Middle frontal gyrus (tissue), 1 donor: Measurements from ENCODE around the gene NTM.
A peak's percentile ranks its signal among the peaks of the same experiment; 100 is the strongest.
"Not testable (repeated sequence)": the region's sequence is repeated elsewhere in the genome, so short reads cannot be mapped to it uniquely, and the experiment has no call there.

ENCODE experiments used
- DNase-seq: peaks from one replicate; pipeline ENCODE4 v3.0.0-alpha.2; 2015; ENCODE audit warnings: low spot score; ENCODE audit errors: extremely low spot score

The NTM gene

DNA sequence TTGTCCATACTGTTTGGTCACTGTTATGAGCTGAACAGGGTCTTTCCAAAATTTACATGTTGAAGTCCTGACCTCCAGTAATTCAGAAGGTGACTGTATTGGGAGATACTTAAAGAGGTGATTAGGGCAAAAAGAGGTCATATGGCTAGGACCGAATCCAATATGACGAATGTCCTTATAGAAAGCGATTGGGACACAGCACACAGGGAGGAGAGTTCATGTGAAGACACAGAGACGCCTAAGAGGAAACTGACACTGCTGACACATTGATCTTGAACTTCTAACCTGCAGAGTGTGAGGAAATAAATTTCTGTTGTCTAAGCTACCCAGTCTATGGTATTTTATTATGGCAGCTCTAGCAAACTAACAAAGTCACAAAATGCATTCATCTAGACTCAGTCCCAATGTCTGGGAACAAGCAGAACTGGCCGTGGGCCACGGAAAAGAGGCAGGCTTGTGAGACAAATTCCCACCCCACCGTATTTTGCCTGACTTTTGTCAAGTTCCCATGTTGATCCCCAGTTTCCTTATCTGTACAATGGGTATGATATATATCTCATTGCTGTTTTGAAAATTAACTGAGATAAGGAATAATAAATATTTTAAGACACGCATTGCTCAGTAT lies 295.0 kb downstream of the NTM start:
- no peak for DNase-seq

DNA sequence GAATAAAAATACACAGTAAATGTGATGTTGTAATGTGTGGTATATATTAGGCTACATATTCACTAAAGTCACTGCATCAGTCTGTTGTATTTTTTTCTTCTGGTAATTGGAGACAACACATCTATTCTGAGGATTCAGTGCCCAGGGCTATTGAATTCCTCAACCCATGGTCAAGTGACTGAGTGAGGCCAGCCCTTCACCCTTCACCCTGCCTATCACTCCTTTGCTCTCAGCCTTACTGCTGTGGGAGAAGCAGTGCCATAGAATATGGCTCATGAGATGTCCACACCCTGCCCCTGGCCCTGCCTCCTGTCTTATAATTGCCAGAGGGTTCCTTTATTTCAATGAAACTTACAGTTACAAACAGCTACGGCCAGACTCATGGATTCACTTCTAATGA lies 295.6 kb downstream of the NTM start:
- DNase-seq: no peak

DNA sequence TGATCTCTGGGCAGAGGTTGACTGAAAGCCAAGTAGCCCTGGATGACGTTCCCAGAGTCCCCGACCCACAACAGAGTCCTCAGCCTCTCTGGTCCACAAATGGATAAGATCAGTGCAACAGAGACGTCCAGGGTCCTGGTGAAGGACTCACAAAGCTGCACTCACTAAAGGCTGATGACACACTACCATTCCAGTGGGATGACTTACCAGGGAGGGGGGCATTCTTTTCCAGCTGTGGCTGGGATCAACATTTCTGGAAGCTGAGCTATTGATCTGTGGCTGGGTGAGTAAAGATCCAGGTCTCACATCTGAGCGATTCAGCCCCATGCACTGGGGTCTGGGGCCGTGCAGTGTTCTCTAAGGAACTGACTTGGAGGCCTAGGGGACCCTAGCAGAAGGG lies 296.2 kb downstream of the NTM start:
- no peak for DNase-seq

DNA sequence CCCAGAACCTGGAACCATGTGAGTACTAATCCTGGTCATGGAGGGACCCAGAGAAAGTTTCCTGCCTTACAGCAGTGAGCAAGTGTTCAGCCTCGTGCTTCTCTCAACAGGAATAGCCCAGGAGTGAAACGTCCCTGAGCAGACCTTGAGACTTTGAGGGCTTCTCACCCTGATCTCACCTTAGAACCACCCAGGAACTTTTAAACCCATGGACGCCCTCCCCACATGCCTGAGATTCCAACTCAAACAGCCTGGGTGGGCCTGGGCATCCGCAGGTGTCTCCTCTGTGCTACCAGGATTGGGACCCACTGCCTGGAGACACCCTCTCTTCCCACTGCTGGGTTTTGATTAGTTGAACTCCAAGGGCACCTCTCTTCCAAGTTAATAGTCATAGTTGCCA lies 297.2 kb downstream of the NTM start:
- no peak for DNase-seq

DNA sequence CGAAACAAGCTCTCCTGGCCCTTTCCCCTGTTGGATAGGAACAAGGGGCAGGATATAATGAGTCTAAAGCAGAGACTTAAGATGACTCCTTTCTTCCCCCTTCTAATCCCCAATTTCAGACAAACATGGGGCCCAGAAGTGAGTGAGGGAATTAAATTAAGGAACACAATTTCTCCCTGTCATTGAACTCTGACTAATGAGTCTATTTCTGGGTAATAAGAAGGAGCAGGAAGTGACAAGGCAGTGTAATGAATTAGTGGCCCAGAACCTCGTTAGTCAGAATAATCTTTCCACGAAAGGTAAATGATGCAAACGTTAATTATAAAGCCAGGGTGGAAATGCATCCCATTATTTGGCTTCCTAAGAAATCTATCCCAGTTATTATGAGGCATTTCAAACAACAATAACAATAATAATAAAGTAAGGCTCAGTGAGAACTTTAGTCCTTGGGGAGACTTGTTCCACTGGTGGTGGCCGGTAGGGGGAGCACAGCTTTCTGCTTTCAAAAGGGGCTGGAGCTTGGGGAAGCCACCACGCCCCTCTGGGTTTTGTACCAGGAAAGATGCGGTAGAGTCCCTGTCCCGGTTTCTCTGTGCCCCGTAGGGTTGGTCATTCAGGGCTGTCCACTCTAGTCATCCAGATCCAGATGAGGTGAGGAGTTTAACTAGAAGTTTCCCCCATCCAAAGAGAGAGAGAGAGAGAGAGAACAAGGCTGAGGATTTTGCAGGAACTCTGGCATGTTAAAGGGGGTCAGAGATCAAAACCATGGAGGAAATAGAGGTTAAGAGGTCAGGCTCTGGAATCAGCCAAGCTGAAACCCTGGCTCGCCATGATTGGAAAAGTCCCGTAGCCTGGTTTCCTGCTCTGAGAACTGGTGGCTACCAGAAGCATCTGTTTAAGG lies 298.3 kb downstream of the NTM start:
- DNase-seq: no peak

DNA sequence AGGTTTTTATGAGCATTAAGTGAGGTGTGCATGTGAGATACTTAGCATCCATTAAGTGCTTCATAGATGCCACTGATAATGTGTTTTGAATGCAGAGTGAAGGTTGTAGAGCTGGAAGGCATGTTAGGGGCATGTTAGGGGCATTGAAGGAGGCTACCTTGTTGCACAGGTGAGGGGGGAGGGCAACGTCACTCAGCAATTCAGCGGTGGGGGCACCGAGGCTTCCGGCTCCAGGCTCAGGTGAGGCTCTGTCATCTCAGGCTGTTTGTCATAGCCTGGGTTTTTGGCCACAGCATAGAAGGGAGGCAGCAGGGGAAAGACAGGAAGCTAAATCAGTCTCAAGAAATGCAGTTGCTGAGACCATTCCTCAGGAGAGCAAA lies 299.0 kb downstream of the NTM start:
- no peak for DNase-seq

DNA sequence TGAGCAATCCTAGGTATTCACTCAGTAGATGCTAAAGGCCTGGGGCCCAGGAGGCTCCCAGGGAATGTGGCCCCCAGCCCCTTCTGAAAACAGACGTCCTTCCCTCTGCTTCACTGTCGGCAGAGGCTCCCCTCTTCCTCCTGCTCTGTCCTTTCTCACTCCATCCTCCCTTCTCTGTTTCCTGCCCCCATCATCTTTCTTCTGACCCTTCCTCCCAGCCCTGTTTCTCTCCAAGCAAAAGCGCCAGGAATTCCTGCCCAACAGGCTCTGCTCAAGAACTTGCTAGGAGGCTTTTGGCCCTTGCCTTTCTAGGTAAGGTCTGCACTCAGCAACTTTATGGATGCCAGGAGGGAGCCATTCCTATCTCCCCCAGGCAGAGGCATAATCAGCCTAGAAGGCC lies 300.5 kb downstream of the NTM start:
- DNase-seq: no peak

DNA sequence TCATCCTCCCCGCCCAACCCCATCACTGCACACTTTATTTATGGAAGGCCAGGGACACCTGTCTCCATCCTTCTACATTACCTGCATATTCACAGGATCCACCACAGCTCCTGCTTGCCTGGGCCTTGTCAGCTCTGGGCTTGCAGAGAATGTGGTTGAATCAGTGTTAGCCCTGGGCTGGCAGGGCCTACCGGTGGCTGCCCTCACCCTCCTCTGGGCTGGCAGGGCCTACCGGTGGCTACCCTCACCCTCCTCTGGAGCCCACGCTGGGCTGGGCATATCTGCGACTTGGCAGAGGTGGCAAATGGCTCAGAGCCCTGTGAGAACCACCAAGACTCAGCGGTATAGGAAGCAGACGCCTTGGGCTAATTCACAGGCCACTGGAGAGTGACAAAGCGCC lies 300.9 kb downstream of the NTM start:
- no peak for DNase-seq

DNA sequence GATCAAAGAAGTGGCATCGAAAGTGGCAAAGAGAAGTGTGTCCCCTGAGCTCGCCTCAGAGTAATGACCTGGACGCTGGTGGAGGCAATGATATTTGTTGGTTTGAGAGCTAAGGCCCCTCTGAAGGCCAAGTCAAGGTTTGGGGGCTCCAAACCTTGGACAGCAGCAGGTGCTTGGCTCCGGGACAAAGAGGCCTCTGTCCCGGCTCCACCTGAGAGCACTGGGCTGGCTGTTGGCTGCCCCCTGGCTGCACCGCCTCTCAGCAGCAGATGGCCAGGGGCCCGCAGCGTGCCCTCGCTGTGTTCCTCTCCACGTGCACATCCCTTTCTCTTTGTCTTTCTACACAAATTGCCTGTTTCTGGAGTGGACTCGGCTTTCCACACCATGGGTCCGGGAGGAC lies 301.3 kb downstream of the NTM start:
- no peak for DNase-seq

DNA sequence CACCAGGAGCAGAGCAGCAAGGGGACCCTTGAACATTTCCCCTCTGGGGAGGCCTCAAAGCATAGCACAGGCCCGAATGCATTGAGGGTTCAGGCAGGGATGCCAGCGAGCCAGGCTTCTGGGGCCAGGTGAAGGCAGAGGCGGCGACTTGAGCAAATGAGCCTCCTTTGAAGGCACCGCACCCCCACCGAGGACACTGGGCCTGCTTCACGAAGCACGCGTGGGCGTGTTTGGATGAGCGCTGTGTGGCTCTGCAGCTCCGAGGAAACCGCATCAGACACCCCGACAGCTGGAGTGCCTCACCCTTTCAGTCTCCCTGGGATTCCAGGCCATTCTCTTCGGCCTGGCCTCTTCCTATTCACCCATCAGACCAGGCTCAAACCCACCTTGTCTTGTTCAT lies 301.8 kb downstream of the NTM start:
- no peak for DNase-seq

DNA sequence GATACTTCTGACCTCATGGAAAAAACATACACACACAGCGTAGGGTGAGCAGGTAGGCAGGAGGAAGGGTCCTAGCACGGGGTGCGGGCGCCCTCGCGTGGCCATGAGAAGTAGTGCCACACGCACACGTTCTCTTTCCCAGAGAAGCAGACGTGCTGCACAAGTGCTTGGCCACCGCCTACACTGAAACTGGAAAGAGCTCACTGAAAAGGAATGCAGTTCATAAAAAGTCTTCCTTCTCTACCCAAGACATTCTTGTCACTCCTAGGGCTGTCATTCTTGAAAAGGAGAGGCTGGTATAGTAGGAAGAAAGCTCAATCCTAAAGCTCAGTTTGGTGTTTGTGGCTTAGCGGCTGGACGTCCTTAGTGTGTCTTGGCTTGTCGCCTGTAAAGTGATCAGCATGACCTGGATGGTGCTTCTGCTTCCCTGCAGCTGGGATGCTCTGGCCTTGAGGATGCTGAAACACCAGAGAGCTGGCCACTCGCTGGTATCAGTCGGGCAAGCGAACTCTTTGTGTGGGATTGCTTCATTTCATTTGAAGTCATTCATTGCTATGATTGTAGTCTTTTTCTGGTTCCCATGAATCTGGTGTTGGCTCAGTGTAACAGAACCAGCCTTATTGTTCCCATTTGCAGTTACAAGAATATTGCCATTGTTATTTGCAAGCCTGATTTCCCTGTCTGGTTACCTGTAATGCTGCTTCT lies 303.8 kb downstream of the NTM start:
- peak; percentile 75 for DNase-seq

DNA sequence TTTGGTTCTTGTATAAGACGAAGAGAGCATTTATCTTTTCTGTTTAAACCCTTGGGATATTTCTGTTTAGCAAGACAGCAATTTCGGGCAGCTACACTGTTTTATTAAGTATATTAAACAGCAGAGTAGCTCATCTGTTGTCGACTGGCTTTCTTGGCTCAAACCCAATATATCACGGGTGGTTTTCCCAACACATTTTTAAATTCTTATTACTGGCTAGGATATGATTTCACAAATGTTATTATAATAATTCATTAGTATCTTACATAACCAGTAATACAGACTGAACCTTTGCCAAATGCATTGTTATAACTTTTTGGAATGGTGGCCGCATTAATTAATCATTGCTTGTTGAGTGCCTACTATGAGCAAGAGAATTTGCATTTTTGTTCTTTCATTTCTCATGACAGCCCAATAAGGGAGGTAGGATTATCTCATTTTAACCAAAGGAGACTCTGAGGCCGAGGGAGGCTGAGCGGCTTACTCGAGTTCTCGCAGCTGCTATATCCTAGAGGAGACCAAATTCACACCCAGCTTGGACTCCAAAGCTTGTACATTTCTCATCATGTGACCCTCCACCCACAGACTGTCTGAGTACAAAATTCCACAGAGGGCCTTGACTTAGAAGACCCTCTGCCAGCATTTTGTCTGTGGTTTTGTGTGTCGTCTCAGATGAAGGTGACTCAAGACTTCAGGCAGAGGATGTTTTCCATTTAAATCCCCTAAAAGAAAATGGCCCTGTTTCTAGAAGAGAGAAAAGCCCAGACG lies 304.9 kb downstream of the NTM start:
- DNase-seq: no peak

DNA sequence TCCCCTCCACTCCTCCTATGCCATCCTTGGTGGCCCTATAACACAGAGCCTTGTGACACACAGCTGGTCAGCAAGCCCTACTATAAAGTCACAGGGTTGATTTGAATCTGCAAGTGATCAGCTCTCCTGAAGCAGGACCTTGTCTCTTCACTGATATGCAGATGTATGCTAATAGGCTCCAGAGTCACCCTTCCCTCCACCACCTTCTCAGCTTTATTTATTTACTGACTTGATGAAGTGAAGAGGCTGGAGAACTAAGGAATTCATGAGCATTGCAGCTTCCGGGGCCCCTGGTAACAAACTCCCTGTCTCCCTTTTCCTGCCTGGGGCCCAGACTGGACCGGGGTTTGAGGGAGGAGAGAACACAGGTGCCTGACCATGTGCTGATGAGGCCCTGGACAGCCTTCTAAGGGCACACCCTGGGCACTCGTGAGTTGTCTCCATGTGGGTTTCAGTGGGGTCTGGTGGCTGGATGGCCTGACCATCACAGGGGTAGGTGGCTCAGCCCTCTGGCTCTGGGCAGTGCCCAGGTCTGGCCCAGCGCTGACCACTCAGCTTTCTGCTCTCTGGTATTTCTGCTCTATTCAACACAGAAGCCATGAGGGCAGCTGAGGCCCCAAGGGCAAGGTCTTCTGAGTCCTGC lies 307.5 kb downstream of the NTM start:
- DNase-seq: no peak

DNA sequence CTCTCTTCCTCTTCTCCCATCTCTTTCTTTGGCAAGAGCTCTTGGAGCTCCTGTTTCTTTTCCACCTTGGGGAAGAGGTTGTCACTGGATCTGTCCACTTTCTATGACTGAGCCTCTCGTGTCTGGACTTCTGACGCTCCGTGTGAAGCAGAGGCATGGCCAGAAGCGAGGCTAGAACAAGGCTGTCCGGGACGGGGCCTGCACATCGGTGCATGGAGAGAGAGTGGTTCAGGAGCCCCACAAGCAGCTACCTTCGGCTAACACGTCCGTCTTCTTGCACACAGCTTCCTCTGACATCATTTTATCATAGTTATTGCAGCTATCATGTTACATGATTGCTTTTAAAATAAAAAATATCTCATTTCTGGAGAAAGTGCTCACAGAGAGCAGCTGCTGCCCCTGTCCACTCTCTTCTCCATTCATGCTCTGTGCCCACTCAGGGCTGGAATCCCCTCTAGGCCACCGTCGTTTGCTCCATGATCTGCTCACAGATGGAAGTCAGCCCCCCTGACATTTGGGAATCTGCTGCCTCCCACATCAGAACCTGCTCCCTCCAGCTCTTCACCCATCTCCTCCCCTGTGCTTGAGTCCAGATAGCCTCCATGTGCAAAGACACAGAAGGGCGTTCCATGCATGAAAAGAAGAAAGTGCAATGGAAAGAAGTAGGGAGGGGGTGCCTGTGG lies 308.4 kb downstream of the NTM start:
- no peak for DNase-seq

DNA sequence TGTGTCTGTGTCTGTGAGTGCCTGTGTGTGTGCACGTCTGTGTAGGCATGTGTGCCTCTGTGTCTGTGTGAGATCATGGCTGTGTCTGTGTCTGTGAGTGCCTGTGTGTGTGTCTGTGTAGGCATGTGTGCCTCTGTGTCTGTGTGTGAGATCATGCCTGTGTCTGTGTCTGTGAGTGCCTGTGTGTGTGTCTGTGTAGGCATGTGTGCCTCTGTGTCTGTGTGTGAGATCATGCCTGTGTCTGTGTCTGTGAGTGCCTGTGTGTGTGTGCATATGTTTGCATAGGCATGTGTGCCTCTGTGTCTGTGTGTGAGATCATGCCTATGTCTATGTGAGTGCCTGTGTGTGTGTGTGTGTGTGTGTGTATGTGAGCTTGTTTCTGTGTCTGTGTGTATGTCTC lies 310.0 kb downstream of the NTM start:
- DNase-seq: not testable (repeated sequence)

DNA sequence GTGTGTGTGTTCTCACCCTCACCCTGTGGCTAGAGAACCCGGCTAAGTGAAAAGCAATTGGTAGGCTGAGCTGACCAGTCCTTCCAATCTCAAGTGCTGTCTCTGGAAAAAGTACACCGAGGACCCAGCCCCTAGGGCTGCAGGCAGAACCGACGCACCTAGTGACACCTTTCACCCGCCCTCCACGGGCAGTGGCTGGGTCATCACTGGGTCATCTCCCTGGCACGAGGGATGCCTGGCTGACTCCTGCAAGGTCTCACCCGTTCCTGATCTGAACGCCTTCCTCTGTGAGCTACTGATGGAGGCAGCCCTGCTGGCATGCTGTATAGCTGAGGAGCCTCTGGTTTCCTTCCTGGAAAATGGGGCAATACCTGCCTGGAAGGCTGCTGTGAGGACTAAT lies 311.5 kb downstream of the NTM start:
- DNase-seq: no peak

DNA sequence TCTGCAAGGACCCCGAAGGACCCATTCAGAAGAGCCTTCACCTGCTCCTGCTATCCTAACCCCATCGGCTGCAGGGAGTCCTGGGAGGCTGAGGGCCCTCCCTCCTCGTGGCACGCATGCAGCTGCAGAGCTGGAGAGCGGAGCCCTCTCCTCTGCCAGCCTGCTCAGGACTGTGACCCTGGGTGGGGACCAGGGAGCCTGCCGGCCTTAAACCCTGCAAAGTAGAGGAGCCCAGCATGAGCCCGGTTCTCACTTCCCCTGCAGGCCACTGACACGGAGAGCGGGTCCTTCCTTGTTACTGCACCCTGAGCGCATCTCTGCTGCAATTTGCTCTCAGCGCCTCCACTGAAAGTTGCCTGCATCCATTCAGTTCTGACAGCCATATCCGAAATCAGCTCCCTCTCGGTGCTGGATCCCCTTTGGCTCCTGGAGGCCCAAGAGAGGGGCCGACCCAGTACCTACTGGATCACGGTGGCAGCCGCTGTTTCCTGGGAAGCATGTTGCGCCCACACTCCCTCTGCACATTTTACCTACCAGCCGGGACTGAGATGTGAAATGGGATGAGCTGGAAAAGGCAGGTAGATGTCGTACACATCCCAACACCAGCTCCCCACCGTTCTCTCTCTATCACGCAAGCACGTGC lies 312.1 kb downstream of the NTM start:
- DNase-seq: no peak

DNA sequence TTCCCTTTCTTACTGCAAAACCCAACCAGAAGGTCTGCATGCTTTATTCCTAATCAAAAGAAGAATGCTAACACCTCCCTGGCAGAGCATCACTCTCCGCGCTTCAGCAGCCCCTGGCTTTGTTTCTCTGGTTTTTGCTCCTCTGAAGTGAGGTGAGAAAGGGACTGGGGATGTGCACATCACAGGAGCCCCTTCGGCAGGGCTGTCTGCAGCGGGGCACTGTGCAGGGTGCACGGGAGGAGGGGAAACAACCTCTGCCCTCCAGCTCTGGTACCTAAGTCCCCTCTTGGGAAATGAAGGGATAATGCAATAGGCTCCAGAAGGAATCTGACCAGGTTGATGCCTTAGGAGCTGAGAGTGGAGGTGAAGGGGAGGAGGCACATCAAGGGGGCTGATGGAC lies 312.7 kb downstream of the NTM start:
- DNase-seq: no peak

DNA sequence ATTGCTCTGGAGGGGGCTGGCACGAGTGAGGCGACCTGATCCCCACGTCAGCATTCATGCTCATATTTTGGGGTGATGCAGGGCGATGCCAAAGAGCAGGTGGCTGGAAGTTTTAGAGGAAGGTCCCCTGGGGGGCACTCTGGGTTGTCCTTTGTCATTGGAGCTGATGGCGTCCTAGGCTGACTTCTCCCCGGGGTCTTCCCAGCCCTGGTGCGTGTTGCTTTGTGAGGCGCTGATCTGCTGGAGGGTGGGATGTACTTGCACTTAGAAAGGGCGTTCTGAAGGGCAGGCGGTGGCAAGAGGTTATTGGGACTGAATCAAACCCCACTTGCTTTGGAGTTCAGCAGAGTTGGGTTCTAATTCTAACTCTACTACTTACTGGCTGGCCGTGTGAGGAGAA lies 313.3 kb downstream of the NTM start:
- no peak for DNase-seq
